Common myeloid progenitor, CD34-positive (primary cell): Measurements from ENCODE around the gene CCBE1.

Experiments used
- CTCF ChIA-PET: fragments of 350-600 bp; sonication (Branson Sonifier 250); formaldehyde crosslinking; loops from one replicate; lab custom pipeline; 2021; ENCODE audit warnings: antibody characterized with exemption; lab: Charles Lee
- POLR2A ChIA-PET: fragments of 350-600 bp; sonication (Branson Sonifier 250); formaldehyde crosslinking; loops from one replicate; lab custom pipeline; 2021; ENCODE audit warnings: antibody characterized with exemption; lab: Charles Lee
- DNase-seq, 3 donors: peaks; one replicate each; pipeline versions ENCODE4 v3.0.0 to v3.0.0-alpha.2; 2013
- H3K27ac ChIP-seq, 2 experiments: 1 replicate in 1 of 2; 2 replicates in 1 of 2; pipeline ENCODE4 v1.7.0; 2013; ENCODE audit warnings: inconsistent platforms in 2 of 2, low read length in 2 of 2, mild to moderate bottlenecking in 2 of 2, low read depth in 1 of 2, moderate library complexity in 1 of 2; ENCODE audit not compliant: severe bottlenecking in 2 of 2, insufficient read depth in 1 of 2, poor library complexity in 1 of 2
- H3K27me3 ChIP-seq, 5 experiments: replicated peaks in 2 of 5; 1 replicate in 3 of 5; 2 replicates in 2 of 5; pipeline versions ENCODE4 v1.6.1 to v1.7.0; 2013; ENCODE audit warnings: low read length in 4 of 5, mild to moderate bottlenecking in 2 of 5, moderate library complexity in 2 of 5, inconsistent platforms in 1 of 5; ENCODE audit not compliant: insufficient read depth in 5 of 5, control insufficient read depth in 4 of 5
- H3K36me3 ChIP-seq, 4 experiments: 1 replicate in 2 of 4; 2 replicates in 2 of 4; pipeline versions ENCODE4 v1.6.1 to v1.7.0; 2013; ENCODE audit warnings: low read length in 3 of 4, control low read depth in 1 of 4, mild to moderate bottlenecking in 1 of 4; ENCODE audit not compliant: control insufficient read depth in 4 of 4, insufficient read depth in 4 of 4
- H3K4me1 ChIP-seq, 4 experiments: 1 replicate in 3 of 4; 2 replicates in 1 of 4; pipeline versions ENCODE4 v1.6.1 to v1.7.1; 2013; ENCODE audit warnings: low read length in 3 of 4, mild to moderate bottlenecking in 3 of 4, control low read depth in 1 of 4, inconsistent platforms in 1 of 4, moderate library complexity in 1 of 4; ENCODE audit not compliant: control insufficient read depth in 4 of 4, insufficient read depth in 4 of 4; ENCODE audit errors: control extremely low read depth in 1 of 4
- H3K4me3 ChIP-seq, 7 experiments: 1 replicate in 4 of 7; 2 replicates in 3 of 7; pipeline versions ENCODE4 v1.5.1 to v1.7.0; 2013; ENCODE audit warnings: mild to moderate bottlenecking in 7 of 7, low read length in 6 of 7, moderate library complexity in 6 of 7, inconsistent platforms in 2 of 7, low read depth in 2 of 7, control low read depth in 1 of 7; ENCODE audit not compliant: insufficient read depth in 4 of 7, control insufficient read depth in 1 of 7; ENCODE audit errors: extremely low read depth in 1 of 7
- H3K9me3 ChIP-seq, 5 experiments: 1 replicate in 4 of 5; 2 replicates in 1 of 5; pipeline versions ENCODE4 v1.6.1 to v1.7.1; 2013; ENCODE audit warnings: low read length in 4 of 5, mild to moderate bottlenecking in 2 of 5, inconsistent platforms in 1 of 5, low read depth in 1 of 5, moderate library complexity in 1 of 5; ENCODE audit not compliant: control insufficient read depth in 4 of 5, insufficient read depth in 2 of 5; ENCODE audit errors: control extremely low read depth in 1 of 5
- WGBS: methylation state at CpG from one replicate; pipeline ENCODE4 v1.1.5; 2013; ENCODE audit not compliant: insufficient coverage; 5-methylcytosine and 5-hydroxymethylcytosine counted together

CCBE1 gene

GRCh38 chr18:59395226-59396175, 301.7 kb downstream of the CCBE1 start:
- POLR2A ChIA-PET: no interaction called here
- peaks cover 0 to 8% (median 0%) of the 10 kb centered on the region in 5 experiments for H3K27me3 ChIP-seq

GRCh38 chr18:59393381-59393780, 303.8 kb downstream of the CCBE1 start:
- POLR2A ChIA-PET: no interaction called here

More at GRCh38 chr18:59395226-59396175, 301.7 kb downstream of the CCBE1 start:
- no peak overlapping the region for H3K27ac ChIP-seq
- no peaks in the 10 kb centered on the region for H3K9me3 ChIP-seq
- CTCF ChIA-PET: interaction anchor here (0.5 to 1.3 kb wide), 3 partner anchors 54 to 198 kb away, joined by 3 read pairs; no protein-coding TSS in a partner anchor
- peaks cover 0 to 11% (median 7%) of the 10 kb centered on the region in 4 experiments for H3K4me1 ChIP-seq
- WGBS: 28% methylated on average over 8 of the region's 10 CpGs
- H3K4me3 ChIP-seq: no peak overlapping the region
- peak; percentile 5 to 49 (median 23) for DNase-seq
- no peaks in the 10 kb centered on the region for H3K36me3 ChIP-seq

GRCh38 chr18:59388817-59389216, 308.4 kb downstream of the CCBE1 start:
- peaks cover 0 to 4% (median 0%) of the 10 kb centered on the region in 5 experiments for H3K27me3 ChIP-seq
- POLR2A ChIA-PET: no interaction called here
- no peak for DNase-seq
- WGBS: 67% methylated on average over 3 of the region's 4 CpGs
- no peak overlapping the region for H3K27ac ChIP-seq
- H3K9me3 ChIP-seq: no peaks in the 10 kb centered on the region
- no peaks in the 10 kb centered on the region for H3K4me1 ChIP-seq
- H3K36me3 ChIP-seq: no peaks in the 10 kb centered on the region
- CTCF ChIA-PET: interaction anchor here (1.2 to 1.3 kb wide), 3 partner anchors 13 to 139 kb away, joined by 3 to 4 read pairs (median 4); no protein-coding TSS in a partner anchor
- H3K4me3 ChIP-seq: no peak overlapping the region

More at GRCh38 chr18:59393381-59393780, 303.8 kb downstream of the CCBE1 start:
- no peak for DNase-seq
- no peaks in the 10 kb centered on the region for H3K9me3 ChIP-seq
- no peak overlapping the region for H3K27ac ChIP-seq
- no peaks in the 10 kb centered on the region for H3K36me3 ChIP-seq
- CTCF ChIA-PET: interaction anchor here (0.7 to 1.8 kb wide), 2 partner anchors 9 to 46 kb away, joined by 3 to 7 read pairs; no protein-coding TSS in a partner anchor
- H3K27me3 ChIP-seq: peaks cover 0 to 8% (median 0%) of the 10 kb centered on the region in 5 experiments
- peaks cover 0 to 11% (median 7%) of the 10 kb centered on the region in 4 experiments for H3K4me1 ChIP-seq
- H3K4me3 ChIP-seq: no peak overlapping the region
- 97% methylated on average over 3 of the region's 3 CpGs for WGBS

GRCh38 chr18:59387687-59388565, 309.3 kb downstream of the CCBE1 start:
- Histone ChIP-seq H3K36me3 (no peaks in the 10 kb centered on the region), H3K27me3 (peaks cover 0 to 4% (median 0%) of the 10 kb centered on the region in 5 experiments), H3K9me3 (no peaks in the 10 kb centered on the region), H3K27ac (no peak overlapping the region), H3K4me3 (no peak overlapping the region), H3K4me1 (no peaks in the 10 kb centered on the region)
- ChIA-PET CTCF (interaction anchor here (1.0 to 1.6 kb wide), 5 partner anchors 11 to 436 kb away, joined by 3 to 4 read pairs (median 3); no protein-coding TSS in a partner anchor), POLR2A (no interaction called here)
- 96% methylated on average over 10 of the region's 11 CpGs for WGBS
- no peak for DNase-seq

GRCh38 chr18:59386909-59387686, 310.1 kb downstream of the CCBE1 start:
- Histone ChIP-seq H3K4me3 (no peak overlapping the region), H3K27ac (no peak overlapping the region), H3K4me1 (no peaks in the 10 kb centered on the region), H3K9me3 (no peaks in the 10 kb centered on the region), H3K36me3 (no peaks in the 10 kb centered on the region), H3K27me3 (no peaks in the 10 kb centered on the region)
- 97% methylated on average over 4 of the region's 8 CpGs for WGBS
- no peak for DNase-seq
- ChIA-PET CTCF (interaction anchor here (1.0 to 1.6 kb wide), 5 partner anchors 12 to 437 kb away, joined by 3 to 4 read pairs (median 3); no protein-coding TSS in a partner anchor), POLR2A (no interaction called here)

GRCh38 chr18:59385191-59385590, 312.0 kb downstream of the CCBE1 start:
- DNase-seq: no peak
- no peaks in the 10 kb centered on the region for H3K9me3 ChIP-seq
- 92% methylated on average over 4 of the region's 4 CpGs for WGBS
- H3K36me3 ChIP-seq: no peaks in the 10 kb centered on the region
- no peak overlapping the region for H3K4me3 ChIP-seq
- CTCF ChIA-PET: interaction anchor here (1.6 kb wide), 1 partner anchor 17 kb away, joined by 6 read pairs; no protein-coding TSS in a partner anchor
- no peaks in the 10 kb centered on the region for H3K4me1 ChIP-seq
- H3K27me3 ChIP-seq: no peaks in the 10 kb centered on the region
- H3K27ac ChIP-seq: no peak overlapping the region
- POLR2A ChIA-PET: no interaction called here
